Omental fat pad (tissue), 4 donors: Measurements from ENCODE around the gene RER1. TPM values are rescaled to one million over a fixed set of nuclear protein-coding genes. Genes with fewer than 3 reads are reported as not detected.

ENCODE experiments used
- ATAC-seq: fragments of 150-250 bp; one replicate; pipeline ENCODE4 v1.9.1; 2016; ENCODE audit warnings: mild to moderate bottlenecking, moderate library complexity; ENCODE audit not compliant: low FRiP score
- DNase-seq: peaks from one replicate; pipeline ENCODE4 v3.0.0-alpha.2; 2019; ENCODE audit warnings: low spot score
- CTCF ChIP-seq, 3 donors: fragments of 450-650 bp; IDR thresholded peaks; one replicate each; pipeline ENCODE4 v1.5.1; 2016 to 2017; ENCODE audit warnings: antibody characterized with exemption in 3 of 3, mild to moderate bottlenecking in 3 of 3, moderate library complexity in 2 of 3
- total RNA-seq, 4 donors: library from RNA; depleted of rRNA; stranded (reverse); fragments of >200 nt; gene quantifications; one replicate each; pipeline ENCODE4 v1.1.0, GENCODE V29; 2016

Gene RER1
- total RNA-seq, 4 donors from 2014 or later, result 59.4 to 91.7 (median 72.7) TPM

- TF ChIP-seq CTCF (IDR thresholded peaks at IDR 0.05), result no peak
- DNase-seq (no peak), ATAC-seq (no peak)
Measured at GRCh38 chr1:2447276-2448097, 55.8 kb downstream of the RER1 start.

- DNase-seq, result no peak
- TF ChIP-seq CTCF (IDR thresholded peaks at IDR 0.05), result no peak
- no peak for ATAC-seq
Measured at GRCh38 chr1:2448098-2448445, 56.4 kb downstream of the RER1 start.

GRCh38 chr1:2449636-2450454 lies 58.2 kb downstream of the RER1 start:
- DNase-seq, result no peak
- TF ChIP-seq CTCF (IDR thresholded peaks at IDR 0.05), result no peak
- no peak for ATAC-seq

- ATAC-seq (no peak), DNase-seq (no peak)
- TF ChIP-seq CTCF (IDR thresholded peaks at IDR 0.05), result no peak
Measured at GRCh38 chr1:2451741-2452140, 60.1 kb downstream of the RER1 start.

- ATAC-seq, result no peak
- no peak for TF ChIP-seq CTCF (IDR thresholded peaks at IDR 0.05)
- no peak for DNase-seq
Measured at GRCh38 chr1:2452201-2452931, 60.7 kb downstream of the RER1 start.

GRCh38 chr1:2452932-2453315 lies 61.3 kb downstream of the RER1 start:
- TF ChIP-seq CTCF (IDR thresholded peaks at IDR 0.05), result no peak
- no peak for DNase-seq
- no peak for ATAC-seq
